Activated CD4-positive, alpha-beta T cell treated with anti-CD3 and anti-CD28 coated beads for 24 hours (primary cell): Measurements from ENCODE around the gene DNAH17.
"Not testable (repeated sequence)": the region's sequence is repeated elsewhere in the genome, so short reads cannot be mapped to it uniquely, and the experiment has no call there.

Experiments used
- DNase-seq, 2 donors: peaks; one replicate each; pipeline ENCODE4 v3.0.0-alpha.2; 2020; ENCODE audit warnings: low read depth in 2 of 2

The DNAH17 gene

DNA sequence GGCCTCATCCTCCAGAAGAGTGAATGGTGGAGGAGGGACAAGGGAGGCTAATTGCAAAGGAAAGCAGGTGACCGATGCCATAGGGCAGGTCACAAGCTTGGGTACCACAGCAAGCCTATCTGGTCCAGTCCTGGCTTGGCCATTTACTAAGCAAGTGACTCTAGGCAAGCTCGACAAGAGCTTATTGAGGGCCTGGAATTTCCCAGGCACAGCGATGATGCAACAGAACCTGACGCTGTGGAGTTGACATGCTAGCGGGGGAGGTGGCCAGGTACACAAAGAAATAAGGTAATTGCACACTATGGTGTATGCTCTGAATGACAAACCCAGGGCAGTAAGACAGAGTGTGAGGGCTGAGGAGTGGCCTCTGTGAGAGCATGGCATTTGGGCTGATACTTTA is 100.2 kb downstream of the DNAH17 start:
- DNase-seq, result no peak

DNA sequence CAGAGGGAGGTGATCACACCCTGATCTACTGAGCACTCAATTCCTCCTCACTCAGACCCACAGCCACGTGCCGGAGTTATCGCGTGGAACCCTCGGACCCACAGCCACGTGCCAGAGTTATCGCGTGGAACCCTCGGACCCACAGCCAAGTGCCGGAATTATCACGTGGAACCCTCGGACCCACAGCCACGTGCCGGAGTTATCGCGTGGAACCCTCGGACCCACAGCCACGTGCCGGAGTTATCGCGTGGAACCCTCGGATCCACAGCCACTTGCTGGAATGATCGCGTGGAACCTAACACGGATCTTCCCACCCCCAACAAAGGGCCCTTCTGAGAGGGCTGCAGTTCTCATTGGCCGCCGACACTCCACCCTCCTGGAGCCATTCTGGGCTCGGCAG is 101.0 kb downstream of the DNAH17 start:
- no peak for DNase-seq

- DNase-seq, result no peak
Measured at GRCh38 chr17:78475211-78475610, 102.0 kb downstream of the DNAH17 start.

DNA sequence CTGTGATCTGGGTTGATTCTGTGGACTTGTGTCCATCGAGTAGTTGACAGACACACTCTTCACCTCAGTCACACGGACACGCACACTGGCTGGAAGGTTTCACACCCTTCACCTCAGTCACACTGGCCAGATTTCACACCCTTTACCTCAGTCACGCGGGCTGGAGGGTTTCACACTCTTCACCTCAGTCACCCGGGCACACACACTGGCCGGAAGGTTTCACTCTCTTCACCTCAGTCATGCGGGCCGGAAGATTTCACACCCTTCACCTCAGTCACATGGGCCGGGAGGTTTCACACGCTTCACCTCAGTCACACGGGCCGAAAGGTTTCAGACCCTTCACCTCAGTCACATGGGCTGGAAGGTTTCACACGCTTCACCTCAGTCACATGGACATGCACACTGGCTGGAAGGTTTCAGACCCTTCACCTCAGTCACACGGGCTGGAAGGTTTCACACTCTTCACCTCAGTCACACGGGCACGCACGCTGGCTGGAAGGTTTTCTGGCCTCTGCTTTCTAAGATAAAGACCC is 102.5 kb downstream of the DNAH17 start:
- DNase-seq, result no peak

DNA sequence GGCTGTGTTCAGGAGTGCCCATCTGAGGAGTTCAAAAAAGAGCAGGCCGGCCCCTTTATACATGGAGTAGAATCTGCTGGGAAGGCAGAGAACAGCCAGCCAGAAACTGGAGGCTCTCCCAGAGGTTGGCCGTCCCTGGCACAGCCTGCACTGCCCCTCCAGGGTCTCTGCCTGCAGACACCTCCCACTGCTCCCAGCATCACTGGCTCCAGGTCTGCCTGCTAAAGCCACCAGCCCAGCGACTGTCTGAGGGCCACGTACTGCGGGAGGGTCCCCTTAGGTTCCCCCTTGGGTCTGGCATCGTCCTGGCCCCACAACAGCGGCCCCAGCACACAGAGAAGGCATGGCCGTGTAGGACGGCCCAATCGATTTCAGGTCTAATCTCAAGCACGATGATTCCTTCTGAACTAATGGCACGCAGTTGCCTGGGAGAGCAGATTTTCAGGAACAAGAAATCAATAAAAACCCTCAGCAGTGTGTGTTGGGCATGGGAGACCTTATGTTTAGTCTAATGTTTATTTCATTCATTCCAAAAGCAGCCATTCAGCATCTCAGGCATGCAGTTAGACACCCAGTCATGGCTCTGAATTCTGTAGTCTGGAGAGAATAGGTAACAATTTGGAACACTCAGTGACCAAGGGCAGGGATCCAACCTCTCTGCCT is 103.1 kb downstream of the DNAH17 start:
- DNase-seq, result no peak

- no peak for DNase-seq
Measured at GRCh38 chr17:78472035-78472905, 104.9 kb downstream of the DNAH17 start.

DNA sequence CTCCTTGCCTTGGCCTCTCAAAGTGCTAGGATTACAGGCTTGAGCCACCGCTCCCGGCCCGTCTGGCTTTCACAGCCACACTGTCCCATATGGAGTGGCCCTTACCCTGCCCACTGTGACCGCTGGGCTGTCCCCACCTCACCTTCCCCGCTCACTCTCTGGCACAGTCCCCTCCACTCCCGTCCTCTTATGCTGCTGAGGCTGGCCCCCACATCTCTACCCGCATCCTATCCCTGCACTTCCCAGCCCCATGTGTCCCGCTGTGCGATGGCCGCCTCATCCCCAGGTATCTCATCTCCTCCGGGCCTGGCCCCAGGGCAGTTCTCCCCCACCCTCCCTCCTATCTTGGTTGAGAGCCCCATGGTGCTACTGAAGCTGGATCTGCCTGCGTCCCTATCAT is 105.6 kb downstream of the DNAH17 start:
- no peak for DNase-seq

GRCh38 chr17:78469443-78469842 is 107.8 kb downstream of the DNAH17 start:
- DNase-seq, result no peak

DNA sequence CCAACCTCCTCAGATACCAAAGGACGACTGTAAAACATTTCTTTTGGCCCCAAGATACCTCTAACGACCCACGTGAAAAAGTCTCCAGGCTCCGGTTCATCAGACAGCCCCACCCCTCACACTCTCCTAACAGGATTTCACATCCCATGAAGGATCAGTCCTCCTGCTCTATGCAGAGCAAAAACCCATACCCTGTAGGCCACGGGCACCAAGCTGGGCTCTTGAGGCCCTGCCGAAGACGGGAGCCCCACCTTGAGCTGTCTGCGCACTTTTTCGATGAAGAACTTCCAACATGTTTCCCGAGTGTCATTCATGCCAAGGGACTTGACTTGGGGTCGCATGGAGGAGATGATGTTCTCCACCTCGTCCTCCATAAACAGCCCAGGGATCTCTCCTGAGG is 108.8 kb downstream of the DNAH17 start:
- DNase-seq, result no peak

- no peak for DNase-seq
Measured at GRCh38 chr17:78466786-78467715, 110.1 kb downstream of the DNAH17 start.

- DNase-seq, result not testable (repeated sequence)
Measured at GRCh38 chr17:78466109-78466785, 110.9 kb downstream of the DNAH17 start.

- DNase-seq, result no peak
Measured at GRCh38 chr17:78462148-78462547, 115.0 kb downstream of the DNAH17 start.

DNA sequence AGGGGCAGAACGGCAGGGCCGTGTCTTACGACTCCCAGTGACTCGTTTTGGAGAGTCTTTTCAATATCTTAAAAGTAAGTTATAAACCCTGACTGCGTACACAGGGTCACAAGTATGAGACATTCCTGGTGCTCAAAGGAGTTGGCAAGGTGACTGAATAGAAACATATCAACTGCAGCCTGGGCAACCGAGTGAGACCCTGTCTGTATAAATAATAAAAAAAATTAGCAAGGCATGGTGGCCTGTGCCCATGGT is 115.5 kb downstream of the DNAH17 start:
- no peak for DNase-seq

- DNase-seq, result no peak
Measured at GRCh38 chr17:78460951-78461798, 116.0 kb downstream of the DNAH17 start.

GRCh38 chr17:78460176-78460675 is 117.0 kb downstream of the DNAH17 start:
- no peak for DNase-seq

DNA sequence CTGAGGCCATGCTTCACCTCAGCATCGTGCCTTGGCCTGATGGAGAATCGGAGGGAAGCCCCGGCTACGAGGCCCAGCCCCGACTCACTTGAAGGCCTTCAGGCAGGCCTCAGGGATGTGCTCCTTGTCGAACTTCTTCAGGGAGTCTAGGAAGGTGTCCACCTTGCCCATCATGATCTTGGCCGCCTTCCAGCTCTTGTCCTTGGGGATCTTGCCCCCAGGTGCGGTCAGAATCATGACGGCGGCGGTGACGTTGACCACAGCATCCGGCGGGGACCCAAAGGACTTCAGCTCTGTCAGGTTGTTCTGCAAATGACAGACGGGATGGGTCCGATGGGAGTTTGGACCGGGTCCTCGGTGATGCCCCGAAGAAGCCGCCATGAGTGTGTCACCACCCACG is 117.5 kb downstream of the DNAH17 start:
- no peak for DNase-seq

GRCh38 chr17:78458736-78459335 is 118.4 kb downstream of the DNAH17 start:
- no peak for DNase-seq

GRCh38 chr17:78458091-78458490 is 119.1 kb downstream of the DNAH17 start:
- DNase-seq, result no peak

DNA sequence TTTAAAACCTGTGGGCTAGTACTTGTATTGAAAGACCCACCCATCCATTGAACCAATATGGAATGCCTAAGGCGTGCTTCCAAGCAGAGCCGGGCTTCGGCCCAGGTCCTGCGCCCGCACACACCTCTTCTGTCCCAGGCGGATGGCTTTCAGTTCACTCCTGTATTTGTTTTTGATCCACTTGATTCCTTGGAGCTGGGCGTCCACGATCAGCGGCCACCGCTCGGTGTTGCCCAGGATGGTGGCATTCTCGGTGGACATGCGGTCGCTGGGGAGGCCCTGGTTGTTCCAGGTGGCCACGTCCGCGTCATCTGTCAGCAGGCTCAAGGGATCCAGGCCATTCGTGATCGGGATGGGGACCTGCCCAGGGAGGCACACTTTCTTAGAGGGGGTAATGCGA is 122.8 kb downstream of the DNAH17 start:
- DNase-seq, result no peak

- no peak for DNase-seq
Measured at GRCh38 chr17:78451753-78452152, 125.4 kb downstream of the DNAH17 start.
